HG03064 (cell line): Measurements from ENCODE around the gene FOXA2.

Source experiments
- ATAC-seq: cut with Tn5 transposase; IDR thresholded peaks from one replicate; pipeline ENCODE4 v1.9.1; 2021; ENCODE audit warnings: low read depth; ENCODE audit not compliant: unreplicated experiment

FOXA2 gene

DNA sequence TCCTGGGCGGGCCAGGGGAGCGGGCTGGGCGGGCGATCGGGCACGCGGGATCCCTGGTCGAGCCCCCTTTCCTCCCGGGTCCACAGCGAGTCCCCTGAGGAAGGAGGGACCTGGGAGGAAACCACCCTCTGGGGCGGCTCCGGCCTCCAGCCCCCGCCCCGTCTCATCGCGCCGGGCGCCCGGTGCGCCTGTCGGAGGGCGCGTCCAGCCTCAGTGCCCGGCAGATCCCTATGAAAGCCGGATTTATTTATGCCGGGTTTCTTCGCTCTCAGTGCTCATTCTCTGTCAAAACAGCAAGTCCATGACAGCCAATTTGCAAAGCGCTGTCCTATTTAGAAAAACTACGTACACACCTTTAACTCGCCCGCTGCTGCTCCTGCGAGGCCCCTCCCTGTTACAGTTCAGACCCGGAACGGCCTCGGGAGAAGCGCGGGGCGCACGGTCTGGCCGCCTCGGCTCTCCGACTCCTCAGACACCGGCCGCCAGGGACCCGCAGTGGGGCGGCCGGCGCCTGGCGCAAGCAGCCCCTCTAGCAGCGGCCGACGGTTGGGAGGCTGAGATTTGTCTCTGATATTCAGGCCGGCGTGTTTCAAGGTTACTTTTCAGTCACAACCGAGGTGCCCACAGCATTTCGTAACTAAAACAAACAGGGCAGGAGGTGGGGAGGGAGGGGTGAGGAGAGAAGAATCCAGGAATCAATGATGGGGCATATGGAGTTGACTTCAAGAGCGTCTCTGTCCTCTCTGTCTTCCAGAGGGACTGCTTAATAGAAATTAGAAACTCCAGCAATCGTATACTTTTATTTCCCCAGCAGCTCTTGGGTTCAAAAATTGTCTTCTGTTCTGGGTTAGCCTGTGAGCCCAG is 782 bp upstream of the FOXA2 start:
- no peak for ATAC-seq

DNA sequence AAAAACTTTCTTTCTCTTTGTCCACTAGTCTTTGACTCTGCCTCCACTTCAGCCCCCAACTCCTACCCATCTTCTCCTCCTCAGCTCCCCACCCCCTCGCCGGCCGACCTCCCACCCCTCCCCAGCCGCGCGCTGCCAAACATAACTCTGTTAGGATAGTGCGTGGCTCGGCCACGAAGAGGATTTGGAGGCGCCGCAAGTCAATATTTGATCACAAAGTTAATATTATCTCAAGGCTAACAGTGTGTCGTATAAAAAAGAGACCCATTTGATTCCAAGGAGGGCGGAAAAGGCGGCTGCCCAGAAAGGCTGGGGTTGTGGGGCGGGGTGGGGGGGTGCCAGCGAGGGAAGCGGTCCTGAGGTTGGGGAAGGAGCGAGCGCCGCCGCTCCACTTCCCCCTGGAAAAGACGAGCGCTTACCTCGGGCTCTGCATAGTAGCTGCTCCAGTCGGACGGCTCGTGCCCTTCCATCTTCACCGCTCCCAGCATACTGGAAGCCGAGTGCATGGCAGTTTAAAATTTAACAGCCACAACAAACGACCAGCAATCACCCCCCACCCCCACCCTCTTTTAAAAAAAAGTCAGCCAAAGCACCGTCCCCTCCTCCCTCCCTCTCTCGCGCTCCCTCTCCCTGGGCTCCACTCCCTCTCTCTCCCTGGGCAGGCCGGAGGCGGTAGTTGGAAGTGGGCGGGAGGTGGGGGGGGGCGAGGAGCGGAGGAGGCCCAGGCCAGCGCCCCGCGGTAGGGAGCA is 425 bp downstream of the FOXA2 start:
- no peak for ATAC-seq

DNA sequence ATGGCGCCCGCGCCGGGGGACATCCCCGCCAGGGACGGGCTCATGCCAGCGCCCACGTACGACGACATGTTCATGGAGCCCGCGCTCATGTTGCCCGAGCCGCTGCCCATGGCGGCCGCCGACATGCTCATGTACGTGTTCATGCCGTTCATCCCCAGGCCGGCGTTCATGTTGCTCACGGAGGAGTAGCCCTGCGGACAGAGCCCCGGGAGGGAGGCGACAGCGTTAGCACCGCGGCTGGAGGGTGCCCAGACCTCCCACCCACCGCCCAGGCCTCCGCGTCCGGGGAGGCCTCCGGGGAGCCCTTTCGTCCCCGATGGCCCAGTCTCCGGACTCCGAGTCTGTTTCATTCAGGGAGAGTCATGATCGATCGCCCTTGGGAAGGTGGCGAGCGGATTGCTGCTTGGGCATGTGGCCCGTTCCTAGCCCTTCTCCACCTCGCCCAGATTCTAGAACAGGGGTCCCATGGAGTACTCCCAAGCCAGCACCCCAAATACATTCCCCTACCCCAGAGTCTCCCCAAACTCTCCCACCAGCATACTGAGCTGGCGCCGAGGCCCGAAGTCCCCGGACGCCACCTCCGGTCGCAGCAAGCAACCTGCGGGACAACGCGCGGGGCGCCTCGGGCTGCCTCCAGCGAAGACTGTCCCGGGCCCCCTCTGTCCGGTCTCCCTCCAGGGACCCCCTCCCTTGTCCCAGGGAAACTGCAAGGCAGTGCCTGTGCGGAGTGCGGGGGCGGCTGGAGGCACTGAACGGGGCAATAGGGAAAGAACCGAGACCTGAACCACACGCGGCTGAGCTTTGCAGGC is 1.2 kb downstream of the FOXA2 start:
- ATAC-seq = no peak

DNA sequence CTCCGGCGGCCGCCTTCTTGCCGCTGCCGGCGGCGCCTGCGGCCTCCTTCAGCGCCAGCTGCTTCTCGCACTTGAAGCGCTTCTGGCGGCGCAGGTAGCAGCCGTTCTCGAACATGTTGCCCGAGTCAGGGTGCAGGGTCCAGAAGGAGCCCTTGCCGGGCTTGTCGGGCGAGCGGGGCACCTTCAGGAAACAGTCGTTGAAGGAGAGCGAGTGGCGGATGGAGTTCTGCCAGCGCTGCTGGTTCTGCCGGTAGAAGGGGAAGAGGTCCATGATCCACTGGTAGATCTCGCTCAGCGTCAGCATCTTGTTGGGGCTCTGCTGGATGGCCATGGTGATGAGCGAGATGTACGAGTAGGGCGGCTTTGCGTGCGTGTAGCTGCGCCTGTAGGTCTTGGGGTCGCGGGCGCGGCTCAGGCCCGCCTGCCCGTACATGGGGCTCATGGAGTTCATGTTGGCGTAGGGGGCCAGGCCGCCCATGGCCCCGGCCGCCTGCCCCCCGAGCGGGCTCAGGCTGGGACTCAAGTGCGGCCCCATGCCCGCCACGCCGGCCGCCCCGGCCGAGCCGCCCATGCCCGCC is 1.9 kb downstream of the FOXA2 start:
- no peak for ATAC-seq

DNA sequence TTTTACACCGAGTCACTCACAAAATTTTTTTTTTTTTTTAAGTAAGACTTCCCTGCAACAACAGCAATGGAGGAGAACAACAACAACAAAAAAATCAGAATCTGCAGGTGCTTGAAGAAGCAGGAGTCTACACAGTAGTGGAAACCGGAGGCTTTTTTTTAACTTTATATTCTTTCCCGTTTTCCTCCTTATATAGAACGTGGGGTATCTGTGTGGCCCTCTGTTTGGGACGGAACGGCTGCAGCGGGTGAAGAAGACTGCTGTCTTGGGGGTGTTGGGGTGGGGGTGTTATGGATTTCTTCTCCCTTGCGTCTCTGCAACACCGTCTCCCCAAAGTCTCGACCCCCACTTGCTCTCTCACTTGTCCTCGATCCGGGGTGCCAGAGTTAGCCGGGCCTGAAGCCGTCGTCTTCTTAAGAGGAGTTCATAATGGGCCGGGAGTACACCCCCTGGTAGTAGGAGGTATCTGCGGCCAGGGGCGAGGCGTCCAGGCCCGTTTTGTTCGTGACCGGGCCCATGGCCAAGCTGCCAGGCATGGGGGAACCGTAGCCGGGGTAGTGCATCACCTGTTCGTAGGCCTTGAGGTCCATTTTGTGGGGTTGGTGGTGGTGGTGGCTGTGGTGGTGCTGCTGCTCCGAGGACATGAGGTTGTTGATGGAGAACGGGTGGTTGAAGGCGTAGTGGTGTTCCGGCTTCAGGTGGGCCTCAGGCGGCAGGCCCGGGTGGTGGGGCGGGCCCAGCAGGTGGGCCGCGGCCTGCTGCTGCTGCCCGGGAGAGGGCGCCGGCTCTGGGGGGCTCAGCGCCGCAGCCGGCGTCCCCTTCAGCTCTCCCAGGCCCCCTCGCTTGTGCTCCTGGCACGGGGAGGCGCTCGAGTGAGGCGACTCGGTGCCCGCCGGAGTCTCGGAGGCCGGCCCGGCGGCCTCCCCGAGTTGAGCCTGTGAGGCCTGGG is 2.7 kb downstream of the FOXA2 start:
- ATAC-seq = no peak

DNA sequence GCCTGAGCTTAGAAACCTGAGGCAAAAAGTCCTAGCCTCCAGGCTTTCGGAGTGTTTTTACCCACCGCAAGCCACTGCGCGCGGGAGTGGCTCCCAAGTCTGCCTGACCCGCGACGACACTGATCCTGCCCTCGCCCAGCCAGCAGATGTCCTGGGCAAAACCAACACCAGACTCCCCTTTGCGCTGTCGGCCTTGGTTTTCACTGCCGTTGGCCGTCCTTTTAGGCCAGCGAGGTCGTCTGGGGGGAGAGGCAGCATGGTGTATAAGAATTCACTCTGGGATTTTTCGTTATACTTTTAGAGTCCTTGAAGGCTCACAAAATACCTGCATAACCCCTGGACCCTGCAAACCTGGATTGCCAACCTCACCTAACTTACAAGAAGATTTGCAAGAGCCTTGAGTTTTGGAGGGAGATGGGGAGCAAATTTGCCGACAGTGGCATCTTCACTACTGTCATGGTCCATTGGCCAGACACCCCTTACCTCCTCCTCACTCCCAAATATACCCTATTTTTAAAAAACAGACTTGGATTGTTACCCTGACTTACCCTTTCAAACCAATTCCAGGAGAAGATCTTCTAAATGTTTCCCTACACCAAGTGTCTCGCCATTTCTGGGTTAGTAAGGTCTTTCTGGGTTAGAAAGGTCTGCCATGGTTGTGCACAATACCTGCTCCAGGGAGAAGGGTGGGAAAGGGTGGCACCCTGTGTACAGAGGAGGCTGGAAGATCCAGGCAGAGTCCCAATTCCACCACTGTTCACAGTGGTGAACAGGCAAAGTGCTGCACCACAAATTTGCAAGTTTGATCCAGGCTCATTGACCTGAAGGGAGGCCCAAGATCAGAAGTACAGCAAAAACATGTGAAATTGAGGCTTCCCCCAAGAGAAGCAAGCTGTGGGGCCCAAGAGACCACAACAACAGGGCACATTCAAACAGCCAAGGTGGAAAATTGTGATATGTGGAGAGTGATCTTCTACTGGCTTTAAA is 4.4 kb downstream of the FOXA2 start:
- ATAC-seq = no peak

DNA sequence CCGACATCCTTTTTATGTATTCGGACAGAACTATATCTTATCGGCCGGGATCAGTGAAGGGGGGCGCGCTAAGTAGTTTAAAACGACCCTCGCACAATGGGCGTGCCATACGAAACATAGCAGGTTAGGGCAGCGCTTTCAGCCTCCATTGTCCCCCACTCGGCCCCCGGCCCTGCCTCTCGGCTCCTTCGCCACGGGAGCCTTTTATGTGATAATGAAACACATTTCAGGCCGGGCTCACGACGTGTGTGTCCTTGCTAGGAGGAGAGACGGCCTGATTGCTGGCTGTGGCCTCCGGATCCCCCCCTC is 5.3 kb downstream of the FOXA2 start:
- ATAC-seq = no peak

DNA sequence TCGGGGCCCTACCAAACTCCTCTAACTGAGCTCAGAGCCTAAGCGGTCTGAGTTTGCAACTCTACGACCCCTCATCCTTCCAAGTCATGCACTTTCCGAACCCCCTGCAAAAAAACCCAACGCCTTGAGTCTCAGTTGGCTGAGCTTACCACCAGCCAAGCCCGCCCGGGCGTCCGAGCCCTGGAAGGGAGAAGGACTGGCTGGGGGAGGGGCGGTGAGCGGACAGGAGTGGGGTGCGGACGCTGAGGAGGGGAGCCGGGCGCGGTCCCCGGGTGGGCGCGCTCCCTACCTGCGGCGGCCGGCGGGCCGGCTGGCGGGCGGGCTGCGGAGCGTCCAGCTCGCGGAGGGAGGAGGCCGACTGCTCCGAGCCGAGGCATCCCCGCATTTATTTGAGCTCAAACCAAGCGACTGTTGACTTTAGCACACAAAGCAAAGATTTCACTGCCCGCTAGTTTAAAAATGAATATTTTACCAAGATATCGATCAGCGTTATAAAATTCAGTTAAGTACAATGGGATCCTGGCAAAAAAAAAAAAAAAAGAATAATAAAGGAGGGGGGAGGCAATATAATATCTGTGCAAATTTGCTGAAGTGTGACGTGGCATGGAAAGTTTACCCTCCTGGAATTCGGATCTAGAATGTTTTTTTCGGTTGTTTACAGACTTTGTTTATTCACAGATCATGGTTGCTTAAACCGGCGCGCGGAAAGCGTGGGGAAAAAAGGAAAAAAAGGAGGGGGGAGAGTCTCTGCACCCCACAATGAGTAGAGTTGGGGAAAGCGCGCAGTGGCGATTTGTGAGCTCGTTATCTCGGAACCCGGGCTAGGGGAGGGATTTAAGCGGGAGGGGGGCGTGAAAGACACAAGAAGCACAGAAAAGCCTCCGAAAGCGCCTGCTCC is 5.9 kb downstream of the FOXA2 start:
- ATAC-seq = no peak

DNA sequence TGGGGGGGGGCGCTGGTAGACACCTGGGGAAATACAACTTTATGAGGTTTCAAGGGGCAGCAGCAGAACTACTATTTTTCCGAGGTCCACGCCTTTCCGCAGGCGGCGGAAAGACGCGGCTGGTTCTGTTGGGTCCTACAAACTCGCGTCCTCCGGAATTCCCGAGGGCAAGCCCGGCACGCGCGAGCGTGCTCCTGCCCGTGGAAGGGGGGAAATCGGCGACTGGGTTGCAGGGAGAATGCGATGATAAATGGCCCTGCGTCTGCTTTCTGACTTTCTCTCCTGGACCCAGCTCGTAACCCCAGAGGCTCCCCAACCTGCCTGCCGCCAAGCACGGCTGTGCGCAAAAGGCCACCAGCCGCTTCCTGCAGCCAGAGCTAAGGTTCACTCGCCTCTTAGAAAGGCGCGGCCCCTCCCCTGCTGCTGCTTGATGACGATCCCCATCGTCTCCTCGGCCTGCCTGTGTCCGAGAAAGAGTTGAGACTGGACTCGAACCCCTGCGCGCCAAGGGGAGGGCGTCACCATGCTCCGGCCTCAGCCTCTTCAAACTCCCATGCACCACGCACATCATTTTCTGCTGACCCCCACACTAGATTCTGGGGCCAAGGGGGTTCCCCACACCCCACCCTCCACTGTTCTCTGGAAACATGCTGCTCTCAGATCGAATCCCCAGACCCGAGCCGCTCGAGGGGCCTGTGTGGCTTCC is 6.7 kb downstream of the FOXA2 start:
- no peak for ATAC-seq

DNA sequence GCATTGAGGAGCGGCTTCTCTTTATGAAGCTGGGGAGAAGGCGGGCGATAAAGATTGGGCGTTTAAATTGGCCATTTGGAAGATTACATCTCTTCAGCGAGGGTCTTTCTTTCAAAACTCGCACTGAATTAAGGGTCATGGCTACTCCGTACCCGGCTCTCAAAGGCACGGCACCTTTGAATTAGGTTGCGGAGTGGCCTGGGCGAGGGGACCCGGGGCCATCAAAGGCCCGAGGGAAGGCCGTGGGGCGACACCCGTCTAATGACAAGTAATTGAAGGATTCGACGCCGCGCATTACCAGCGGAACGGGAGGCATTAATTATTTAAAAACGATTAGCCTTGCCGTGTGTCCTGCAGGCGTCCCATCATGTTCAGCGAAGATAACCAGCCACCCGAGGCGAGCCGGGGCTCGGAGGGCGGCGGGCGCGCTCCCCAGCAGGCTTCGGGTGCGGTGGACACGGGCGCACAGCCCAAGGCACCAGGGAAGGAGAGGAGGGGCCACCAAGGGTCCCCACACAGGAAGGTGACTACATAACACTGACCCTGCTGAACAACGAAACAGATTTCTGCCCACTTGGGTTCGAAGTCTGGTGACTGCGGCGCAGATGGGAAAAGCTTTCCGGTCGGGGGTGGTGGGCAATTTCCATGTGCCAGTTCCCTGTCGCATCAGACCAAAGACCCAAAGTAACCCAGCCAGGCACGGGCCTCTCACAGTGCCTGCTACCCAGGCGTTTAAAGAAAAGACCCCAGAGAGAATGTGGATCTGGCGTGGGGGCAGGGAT is 7.4 kb downstream of the FOXA2 start:
- no peak for ATAC-seq

DNA sequence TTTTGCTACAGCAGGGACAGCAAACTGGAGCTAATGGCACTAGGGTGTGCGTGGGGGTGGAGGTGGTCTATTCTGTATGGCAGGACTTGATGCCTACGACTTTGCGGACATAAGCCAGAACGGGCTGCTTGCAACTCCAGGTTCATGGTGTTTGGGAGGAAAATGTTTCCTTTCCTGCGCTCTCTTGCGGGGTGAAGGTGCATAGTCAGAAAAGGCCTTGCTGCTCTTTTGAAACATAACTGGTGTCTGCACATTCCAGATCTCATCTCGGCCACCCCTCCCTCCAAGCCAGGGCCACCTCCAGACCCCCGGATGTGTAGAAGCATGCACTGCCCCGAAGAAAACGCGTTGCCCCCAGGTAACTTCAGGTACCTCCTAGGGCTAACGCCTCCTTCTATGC is 8.1 kb downstream of the FOXA2 start:
- ATAC-seq = no peak

DNA sequence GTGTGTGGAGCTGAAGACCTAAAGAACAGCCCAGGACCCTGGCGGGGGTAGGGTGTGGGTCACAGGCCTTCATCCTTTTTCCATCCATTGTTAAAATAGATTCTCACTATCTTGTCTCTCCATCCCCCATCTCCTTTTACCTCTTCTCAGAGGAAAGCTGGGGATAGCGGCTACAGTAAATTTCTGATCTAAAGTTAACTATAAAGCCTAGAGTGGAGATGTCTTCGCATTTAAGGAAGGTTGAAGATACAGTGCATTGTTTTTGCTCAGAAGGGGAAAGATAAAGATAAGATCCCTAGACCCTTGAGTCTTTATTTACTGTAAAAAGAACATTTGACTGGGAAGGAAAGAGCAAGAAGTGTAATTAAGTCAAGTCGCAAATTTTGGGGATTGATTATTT is 8.6 kb downstream of the FOXA2 start:
- no peak for ATAC-seq

DNA sequence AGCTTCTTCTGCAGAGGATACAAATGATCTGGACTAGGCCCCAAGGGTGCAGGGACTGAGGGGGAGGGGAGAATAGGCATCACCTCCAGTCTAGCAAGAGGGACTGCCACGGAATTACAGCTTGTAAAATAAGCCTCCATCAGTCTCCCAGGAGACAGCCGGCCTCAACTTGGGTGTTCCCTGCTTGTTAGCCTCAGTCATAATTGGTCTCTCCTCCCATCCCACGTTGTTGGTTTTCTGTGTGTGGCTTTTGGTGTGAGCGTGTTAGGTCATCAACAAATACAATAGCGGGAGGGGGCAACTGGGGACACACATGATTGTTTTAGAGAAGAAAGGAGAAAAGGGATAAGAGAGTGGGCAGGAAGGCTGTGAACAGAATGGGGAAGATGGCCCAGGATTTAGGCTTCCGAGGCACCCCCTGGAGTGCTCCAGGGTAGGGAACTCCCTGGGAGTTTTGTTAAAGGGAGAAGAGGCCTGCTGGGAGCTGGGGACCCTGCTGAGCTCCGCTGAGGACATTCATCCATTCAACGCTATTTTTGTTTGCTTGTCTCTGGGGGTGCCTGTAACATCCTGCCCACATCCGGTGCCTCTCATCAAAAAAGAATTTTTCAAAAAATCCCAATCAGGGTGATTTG is 9.2 kb downstream of the FOXA2 start:
- ATAC-seq = no peak

DNA sequence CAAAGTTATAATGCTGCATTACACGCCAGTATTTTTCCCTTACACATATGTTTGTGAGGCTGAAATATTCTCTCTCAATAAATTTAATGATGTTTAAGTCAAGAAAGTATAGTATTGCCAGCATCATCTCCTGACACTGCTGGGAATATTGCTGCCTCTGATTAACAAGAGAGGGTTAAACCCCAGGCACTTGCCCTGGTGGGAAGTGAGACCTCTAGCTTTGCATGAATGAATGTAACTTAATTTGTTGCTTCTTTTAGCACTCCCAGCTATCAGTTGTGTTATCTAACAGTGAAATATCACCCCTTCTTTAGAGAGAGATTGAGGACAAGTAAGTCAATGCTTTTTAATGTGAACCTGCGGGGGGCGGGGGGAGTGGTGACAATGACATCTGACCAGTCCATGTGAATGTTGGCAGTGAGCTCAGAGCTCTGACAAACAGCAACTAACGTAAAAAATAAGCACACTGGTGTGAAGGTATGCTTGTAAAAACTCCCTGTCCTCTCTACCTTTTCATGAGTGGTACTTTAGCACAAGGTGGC is 9.8 kb downstream of the FOXA2 start:
- no peak for ATAC-seq

DNA sequence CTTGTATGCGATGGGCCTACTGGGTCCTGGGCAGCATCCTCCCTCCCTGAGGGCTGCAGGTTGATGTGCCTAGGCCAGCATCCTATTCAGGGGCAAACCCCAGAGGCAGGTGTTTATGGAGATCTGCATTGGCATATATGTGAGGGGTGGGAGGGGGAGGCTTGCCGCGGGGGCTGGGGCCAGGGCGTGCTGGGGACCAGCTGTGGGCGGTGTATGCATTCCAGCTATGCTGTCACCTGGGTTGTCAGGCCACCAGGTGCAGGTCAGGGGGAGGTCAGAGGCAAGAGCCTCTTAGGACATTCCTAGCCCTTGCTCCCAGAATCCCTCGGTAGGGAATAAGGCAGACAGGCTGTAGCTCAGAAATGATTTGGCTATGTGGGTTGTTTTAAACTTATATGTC is 11.9 kb downstream of the FOXA2 start:
- no peak for ATAC-seq

DNA sequence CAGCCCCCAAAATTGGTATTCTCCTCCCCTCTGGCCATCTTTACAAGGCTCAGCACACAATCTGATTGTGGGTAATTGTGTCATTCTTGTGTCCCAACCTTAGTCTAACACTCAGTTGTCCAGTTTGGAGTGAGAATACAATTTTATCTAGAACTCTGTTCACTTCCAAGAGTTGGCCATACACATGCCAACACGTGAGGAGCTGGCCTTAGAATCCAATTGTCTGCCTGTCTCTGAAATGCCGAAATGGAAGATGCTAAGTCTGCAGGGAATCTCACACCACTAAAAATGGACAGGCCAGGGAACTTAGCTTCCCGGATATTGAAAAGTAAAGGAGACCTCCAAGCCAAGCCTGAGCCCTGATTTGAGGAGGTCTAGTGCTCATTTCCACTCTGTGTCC is 12.3 kb downstream of the FOXA2 start:
- no peak for ATAC-seq
